Kidney (tissue), 14 donors: ENCODE data around the gene CDKN3. TPM values are rescaled to one million over a fixed set of nuclear protein-coding genes. Genes with fewer than 3 reads are reported as not detected.
"Not testable (repeated sequence)": the region's sequence is repeated elsewhere in the genome, so short reads cannot be mapped to it uniquely, and the experiment has no call there.

Source experiments
- DNase-seq, 5 donors: peaks; one replicate each; pipeline ENCODE4 v3.0.0-alpha.2; 2013 to 2020
- FAIRE-seq: peaks from 2 replicates; lab custom pipeline; 2012; peaks lifted over from hg19 to GRCh38; lab: Jason Lieb, UNC
- H3K27ac ChIP-seq, 2 donors: one replicate each; pipeline ENCODE4 v1.7.0; 2013; ENCODE audit warnings: low read depth in 2 of 2, low read length in 2 of 2, inconsistent platforms in 1 of 2
- H3K27me3 ChIP-seq: one replicate; pipeline ENCODE4 v1.7.1; 2013; ENCODE audit warnings: low read length, inconsistent platforms; ENCODE audit not compliant: control insufficient read depth, insufficient read depth
- H3K36me3 ChIP-seq, 3 donors: one replicate each; pipeline versions ENCODE4 v1.7.0 to v1.7.1; 2013; ENCODE audit warnings: low read length in 3 of 3, control low read depth in 1 of 3, inconsistent platforms in 1 of 3; ENCODE audit not compliant: insufficient read depth in 3 of 3, control insufficient read depth in 2 of 3
- H3K4me1 ChIP-seq, 3 donors: one replicate each; pipeline versions ENCODE4 v1.7.0 to v1.7.1; 2013; ENCODE audit warnings: low read length in 3 of 3, inconsistent platforms in 1 of 3, low read depth in 1 of 3; ENCODE audit not compliant: control insufficient read depth in 2 of 3, insufficient read depth in 2 of 3
- H3K4me3 ChIP-seq, 3 donors: one replicate each; pipeline versions ENCODE4 v1.7.0 to v1.8.1; 2013; ENCODE audit warnings: low read length in 3 of 3, control low read depth in 1 of 3, inconsistent platforms in 1 of 3
- H3K9ac ChIP-seq, 3 donors: one replicate each; pipeline versions ENCODE4 v1.7.0 to v1.7.1; 2013; ENCODE audit warnings: low read length in 3 of 3, control low read depth in 1 of 3, inconsistent platforms in 1 of 3
- H3K9me3 ChIP-seq, 3 donors: one replicate each; pipeline versions ENCODE4 v1.7.0 to v1.7.1; 2013; ENCODE audit warnings: low read length in 3 of 3, control low read depth in 1 of 3, inconsistent platforms in 1 of 3; ENCODE audit not compliant: control insufficient read depth in 2 of 3, insufficient read depth in 1 of 3
- intact Hi-C: fragments of 100-400 bp; cut with DNase I; formaldehyde crosslinking; loops from one replicate; pipeline ENCODE4 v1.11.1; 2022
- polyA plus RNA-seq: library from polyadenylated mRNA; stranded (reverse); fragments of 350-450 nt; fragmentation: Illumina TruSeq; extraction: RNeasy Lipid Tissue Mini Kit (QIAGEN cat#74804); gene quantifications from one replicate; pipeline ENCODE4 v1.2.3, GENCODE V29; 2014; ENCODE audit warnings: low read depth, low replicate concordance; ENCODE audit not compliant: insufficient read depth
- total RNA-seq: library from RNA; stranded (reverse); fragmentation: NEBNext Ultra II Directional; extraction: Animal tissue kit (Norgen Biotek cat#: 25700); gene quantifications from one replicate; pipeline ENCODE4 v1.2.1, GENCODE V29; 2021
- TF ChIP-seq, protein P1 (sequence below): IDR thresholded peaks from 3 replicates; pipeline ENCODE4 v1.5.1; 2012; ENCODE audit warnings: mild to moderate bottlenecking, moderate library complexity, borderline replicate concordance; ENCODE audit not compliant: insufficient read depth; ENCODE audit errors: extremely low read depth
- donor health status: control.
- donor health status: control.
- donor health status: control.
- donor health status: control.
- donor health status: control.
- donor health status: DM: yes; HTN: yes; CAD: no.
- donor health status: Normal renal cell carcinoma (clear cell type).

CDKN3 gene
- total and polyA plus RNA-seq, 2 donors from 2014 or later, result 1.2 to 2.1 TPM

DNA sequence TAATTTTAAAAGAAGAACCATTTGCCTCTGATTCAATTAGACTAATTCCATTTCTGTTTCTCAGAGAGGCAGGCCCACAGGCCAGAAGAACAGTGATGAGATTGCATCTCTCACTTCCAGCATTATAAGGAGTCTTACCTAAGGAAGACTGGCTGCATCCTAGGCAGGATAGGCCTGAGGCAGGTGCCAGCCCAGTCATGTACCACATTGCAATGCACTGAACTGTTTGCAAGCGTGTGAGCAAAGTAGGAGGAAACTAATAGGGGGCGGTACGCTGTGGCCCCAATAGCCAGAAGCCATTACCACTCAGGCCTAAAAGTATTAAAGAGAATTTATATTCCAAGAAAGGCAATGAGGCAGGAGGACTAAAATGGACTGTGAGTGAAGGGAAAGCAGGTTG, 56.4 kb downstream of the CDKN3 start:
- no peaks in the 10 kb centered on the region for H3K27me3 ChIP-seq
- DNase-seq (no peak), FAIRE-seq (no peak)
- intact Hi-C loops, result no loop called here
- H3K36me3 ChIP-seq, result no peaks in the 10 kb centered on the region
- no peaks in the 10 kb centered on the region for H3K4me1 ChIP-seq
- H3K27ac ChIP-seq, result no peak overlapping the region
- H3K9ac ChIP-seq, result no peak overlapping the region
- TF ChIP-seq, protein P1, sequence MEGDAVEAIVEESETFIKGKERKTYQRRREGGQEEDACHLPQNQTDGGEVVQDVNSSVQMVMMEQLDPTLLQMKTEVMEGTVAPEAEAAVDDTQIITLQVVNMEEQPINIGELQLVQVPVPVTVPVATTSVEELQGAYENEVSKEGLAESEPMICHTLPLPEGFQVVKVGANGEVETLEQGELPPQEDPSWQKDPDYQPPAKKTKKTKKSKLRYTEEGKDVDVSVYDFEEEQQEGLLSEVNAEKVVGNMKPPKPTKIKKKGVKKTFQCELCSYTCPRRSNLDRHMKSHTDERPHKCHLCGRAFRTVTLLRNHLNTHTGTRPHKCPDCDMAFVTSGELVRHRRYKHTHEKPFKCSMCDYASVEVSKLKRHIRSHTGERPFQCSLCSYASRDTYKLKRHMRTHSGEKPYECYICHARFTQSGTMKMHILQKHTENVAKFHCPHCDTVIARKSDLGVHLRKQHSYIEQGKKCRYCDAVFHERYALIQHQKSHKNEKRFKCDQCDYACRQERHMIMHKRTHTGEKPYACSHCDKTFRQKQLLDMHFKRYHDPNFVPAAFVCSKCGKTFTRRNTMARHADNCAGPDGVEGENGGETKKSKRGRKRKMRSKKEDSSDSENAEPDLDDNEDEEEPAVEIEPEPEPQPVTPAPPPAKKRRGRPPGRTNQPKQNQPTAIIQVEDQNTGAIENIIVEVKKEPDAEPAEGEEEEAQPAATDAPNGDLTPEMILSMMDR, result no peak
- H3K4me3 ChIP-seq, result no peak overlapping the region
- no peaks in the 10 kb centered on the region for H3K9me3 ChIP-seq

DNA sequence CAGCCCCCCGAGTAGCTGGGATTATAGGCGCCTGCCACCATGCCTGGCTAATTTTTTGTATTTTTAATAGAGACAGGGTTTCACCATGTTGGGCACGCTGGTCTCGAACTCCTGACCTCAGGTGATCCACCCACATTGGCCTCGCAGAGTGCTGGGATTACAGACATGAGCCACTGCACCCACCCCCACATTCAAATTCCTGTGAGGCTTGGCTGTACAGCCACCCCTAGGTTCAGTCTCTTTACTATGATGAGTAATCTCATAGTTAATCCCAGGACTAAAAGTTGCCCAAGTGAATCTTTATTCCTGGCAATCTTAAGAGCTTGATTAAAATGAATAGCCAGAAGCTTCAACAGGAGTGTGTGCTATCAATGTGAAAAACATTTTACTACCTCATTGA, 57.2 kb downstream of the CDKN3 start:
- FAIRE-seq, H3K27me3 ChIP-seq, intact Hi-C loops, H3K27ac ChIP-seq, H3K4me3 ChIP-seq, H3K9me3 ChIP-seq, H3K36me3 ChIP-seq, H3K4me1 ChIP-seq, H3K9ac ChIP-seq, DNase-seq: not testable (repeated sequence)

DNA sequence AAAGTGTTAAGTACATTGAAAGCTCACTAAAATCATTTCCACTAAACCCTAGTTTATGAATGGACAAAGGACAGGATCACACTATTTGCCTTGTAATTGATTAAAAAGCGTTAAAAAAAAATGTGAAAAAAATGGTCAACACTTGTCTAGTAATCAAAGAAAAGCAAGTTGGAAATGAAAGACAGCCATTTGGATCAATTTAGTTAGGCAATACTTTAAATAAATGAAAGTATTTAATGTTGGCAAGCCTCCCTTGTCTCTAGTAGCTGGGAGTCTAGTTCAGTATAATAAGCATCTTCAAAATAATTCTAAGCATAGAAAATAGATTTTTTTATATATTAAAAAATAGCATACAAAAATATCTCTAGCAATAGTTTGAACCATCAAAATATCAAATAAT, 58.6 kb downstream of the CDKN3 start:
- Histone ChIP-seq H3K27ac (no peak overlapping the region), H3K4me3 (no peak overlapping the region), H3K9ac (no peak overlapping the region), H3K27me3 (no peaks in the 10 kb centered on the region), H3K4me1 (no peaks in the 10 kb centered on the region), H3K9me3 (no peaks in the 10 kb centered on the region), H3K36me3 (no peaks in the 10 kb centered on the region)
- intact Hi-C loops, result no loop called here
- FAIRE-seq (no peak), DNase-seq (no peak)
- TF ChIP-seq, protein P1, result no peak

DNA sequence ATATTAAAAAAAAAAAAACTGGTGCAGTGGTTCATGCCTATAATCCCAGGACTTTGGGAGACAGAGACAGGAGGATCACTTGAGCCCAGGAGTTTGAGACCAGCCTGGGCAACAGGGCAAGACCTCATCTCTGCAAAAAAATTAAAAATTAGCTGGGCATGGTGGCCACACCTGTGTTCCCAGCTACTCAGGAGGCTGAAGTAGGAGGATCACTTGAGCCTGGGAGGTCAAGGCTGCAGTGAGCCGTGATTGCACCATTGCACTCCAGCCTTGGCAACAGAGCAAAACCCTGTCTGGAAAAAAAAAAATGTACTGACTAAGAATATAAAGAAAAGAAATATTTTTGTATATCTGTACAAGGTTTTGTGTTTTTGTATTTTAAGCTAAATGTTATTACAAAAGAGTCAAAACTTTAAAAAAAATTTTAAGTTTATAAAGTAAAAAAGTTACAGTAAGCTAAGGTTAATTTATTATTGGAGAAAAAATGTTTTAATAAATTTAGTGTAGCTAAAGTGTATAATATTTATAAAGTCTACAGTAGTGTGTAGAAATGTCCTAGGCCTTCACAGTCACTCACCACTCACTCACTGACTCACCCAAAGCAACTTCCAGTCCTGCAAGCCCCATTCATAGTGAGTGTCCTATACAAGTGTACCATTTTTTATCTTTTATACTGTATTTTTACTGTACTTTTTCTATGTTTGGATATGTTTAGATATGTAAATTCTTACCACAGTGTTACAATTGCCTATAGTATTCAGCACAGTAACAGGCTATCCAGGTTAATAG, 60.2 kb downstream of the CDKN3 start:
- H3K9ac ChIP-seq, H3K36me3 ChIP-seq, H3K4me1 ChIP-seq, H3K27me3 ChIP-seq, DNase-seq, intact Hi-C loops, H3K27ac ChIP-seq, H3K9me3 ChIP-seq, H3K4me3 ChIP-seq: not testable (repeated sequence)
- FAIRE-seq, result peak; percentile 47
